HG03354 (cell line): ENCODE measurements around the gene GCNT3.
"Not testable (repeated sequence)": the region's sequence is repeated elsewhere in the genome, so short reads cannot be mapped to it uniquely, and the experiment has no call there.

Experiments used
- ATAC-seq: cut with Tn5 transposase; IDR thresholded peaks from one replicate; pipeline ENCODE4 v1.9.1; 2021; ENCODE audit warnings: mild to moderate bottlenecking; ENCODE audit not compliant: unreplicated experiment, poor library complexity, severe bottlenecking

The GCNT3 gene

GRCh38 chr15:59614153-59614552 is 2.6 kb downstream of the GCNT3 start:
- no peak for ATAC-seq

DNA sequence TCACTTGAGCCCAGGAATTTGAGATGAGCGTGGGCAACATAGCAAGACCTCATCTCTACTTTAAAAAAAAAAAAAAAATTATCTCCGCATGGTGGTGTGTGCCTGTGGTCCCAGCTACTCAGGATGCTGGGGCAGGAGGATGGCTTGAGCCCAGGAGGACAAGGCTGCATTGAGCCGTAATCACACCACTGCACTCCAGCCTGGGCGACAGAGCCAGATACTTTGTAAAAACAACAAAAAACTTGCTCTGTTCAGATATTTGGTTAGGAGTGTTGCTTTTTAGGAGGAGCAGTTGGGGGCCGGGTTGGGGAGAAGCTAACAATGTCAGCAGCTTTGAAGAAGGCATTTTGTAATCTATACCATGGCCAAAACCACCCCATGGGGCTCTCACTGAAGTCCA is 4.1 kb downstream of the GCNT3 start:
- ATAC-seq, result no peak

DNA sequence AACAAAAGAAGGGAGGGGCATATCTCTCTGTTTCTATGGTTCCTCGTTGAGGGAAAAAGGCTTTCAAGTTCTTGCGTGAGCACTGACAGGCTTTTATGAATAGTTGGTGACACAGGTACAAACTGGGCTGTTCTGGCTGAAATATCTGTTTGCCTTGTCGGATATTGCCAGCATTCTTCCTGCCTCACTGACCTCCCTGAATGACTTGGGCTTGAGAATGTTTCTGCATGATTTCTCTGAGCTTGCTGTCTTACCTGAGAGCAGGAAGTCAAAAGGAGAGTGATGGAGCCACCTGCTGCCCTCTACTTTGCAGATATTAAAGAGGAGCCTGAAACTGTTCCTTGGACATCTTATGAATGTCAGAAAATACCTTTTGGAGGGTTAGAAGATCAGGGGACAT is 4.8 kb downstream of the GCNT3 start:
- no peak for ATAC-seq

- ATAC-seq, result no peak
These were observed 6.8 kb downstream of the GCNT3 start for GRCh38 chr15:59618406-59618805.

DNA sequence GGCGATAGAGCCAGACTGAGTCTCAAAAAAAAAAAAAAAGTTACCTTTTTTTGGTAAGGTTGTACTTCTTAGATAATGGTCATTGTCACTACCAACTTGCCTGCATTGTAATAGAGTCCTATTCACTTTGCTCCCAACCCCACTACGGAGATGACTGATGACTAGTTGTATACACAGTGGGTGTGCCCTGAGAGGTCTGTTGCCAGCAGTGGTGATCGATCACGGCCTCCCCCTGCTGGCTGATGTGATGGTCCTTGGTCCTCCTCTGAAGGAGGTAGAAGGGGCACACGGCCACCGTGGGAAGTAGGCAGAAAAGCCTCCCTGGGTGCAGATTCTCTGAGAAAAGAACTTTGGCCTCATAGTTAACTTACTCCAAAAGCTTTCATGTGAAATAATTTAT is 10.7 kb downstream of the GCNT3 start:
- no peak for ATAC-seq

DNA sequence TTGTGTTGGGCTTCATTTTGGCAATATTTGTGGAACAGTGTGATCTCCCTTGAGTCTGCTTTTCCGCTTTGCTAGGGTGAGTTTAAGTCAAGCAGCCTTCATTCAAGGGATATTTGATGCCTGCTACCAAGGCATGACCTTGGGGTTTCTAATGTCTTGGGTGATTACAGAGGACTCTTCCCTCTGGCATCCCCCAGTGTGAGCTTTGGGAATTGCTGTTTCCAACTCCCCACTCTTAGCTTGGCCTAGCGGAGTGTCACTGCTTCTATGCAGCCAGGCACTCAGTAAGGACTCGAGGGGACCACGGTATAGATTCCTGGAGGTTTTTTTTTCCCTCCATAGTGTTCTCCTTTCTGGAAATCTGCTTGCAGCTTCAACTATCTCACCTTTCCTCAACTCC is 21.1 kb downstream of the GCNT3 start:
- no peak for ATAC-seq

DNA sequence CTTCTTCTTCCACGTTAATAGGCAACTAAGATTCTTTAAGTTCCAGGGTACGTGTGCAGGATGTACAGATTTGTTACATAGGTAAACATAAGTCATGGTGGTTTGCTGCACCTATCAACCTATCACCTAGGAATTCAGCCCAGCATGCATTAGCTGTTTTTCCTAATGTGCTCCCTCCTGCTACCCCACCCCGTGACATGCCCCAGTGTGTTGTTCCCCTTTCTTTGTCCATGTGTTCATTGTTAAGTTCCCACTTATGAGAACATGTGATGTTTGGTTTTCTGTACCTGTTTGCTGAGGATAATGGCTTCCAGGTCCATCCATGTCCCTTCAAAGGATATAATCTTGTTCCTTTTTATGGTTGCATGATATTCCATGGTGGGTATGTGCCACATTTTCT is 24.6 kb downstream of the GCNT3 start:
- ATAC-seq, result no peak

GRCh38 chr15:59637507-59637906 is 25.9 kb downstream of the GCNT3 start:
- ATAC-seq, result not testable (repeated sequence)

DNA sequence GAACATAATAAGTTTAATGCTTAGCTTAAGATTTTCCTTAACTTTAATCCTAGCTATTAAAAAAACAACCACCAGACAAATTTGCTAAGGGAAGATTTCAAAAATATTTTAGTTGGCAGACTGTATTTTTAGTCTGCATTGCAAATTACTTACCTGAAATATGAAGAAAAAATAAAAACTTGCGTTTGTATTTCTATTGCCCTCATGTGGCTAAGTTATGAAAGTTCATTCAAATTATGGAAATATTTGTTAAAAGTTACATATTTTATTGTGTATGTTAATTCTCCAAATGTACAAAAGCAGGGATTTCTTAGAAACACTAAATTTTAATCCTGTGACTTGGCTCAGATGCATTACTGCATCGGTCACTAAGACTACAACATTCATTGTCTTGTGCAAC is 30.8 kb downstream of the GCNT3 start:
- ATAC-seq, result no peak

DNA sequence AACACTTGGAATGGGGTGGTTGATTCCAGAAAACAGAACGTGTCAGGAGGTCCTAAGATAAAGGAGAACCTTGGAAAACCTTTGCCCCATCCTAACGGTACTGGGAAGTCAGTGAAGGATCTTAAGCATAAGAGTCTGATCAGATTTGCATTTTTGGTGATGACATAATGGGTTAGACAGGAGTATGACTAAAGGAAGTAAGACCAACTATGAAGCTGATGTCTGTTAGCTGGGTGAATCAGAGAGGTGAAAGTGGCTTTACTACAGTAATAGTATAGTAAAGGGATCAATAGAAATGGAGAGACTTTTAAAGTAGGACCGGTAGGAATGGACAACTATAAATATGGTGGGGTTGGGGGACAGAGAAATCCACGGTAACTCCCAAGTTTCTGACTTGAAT is 33.2 kb downstream of the GCNT3 start:
- ATAC-seq, result no peak

GRCh38 chr15:59645812-59646211 is 34.2 kb downstream of the GCNT3 start:
- not testable (repeated sequence) for ATAC-seq

DNA sequence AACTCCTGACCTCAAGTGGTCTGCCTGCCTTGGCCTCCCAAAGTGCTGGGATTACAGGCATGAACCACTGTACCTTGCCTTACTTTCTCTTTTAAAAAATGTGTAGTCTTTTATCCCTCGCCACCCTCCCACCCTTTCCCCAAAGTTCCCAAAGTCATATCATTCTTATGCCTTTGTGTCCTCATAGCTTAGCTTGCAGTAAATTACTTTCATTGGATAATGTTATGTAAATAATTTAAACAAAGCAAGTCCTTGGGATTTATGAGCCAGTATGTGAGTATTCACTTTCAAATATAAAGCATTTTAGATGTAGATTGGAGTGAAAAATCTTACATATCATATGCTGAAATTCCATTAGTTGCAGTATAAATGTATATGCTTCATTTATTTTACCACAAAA is 34.7 kb downstream of the GCNT3 start:
- ATAC-seq, result no peak

GRCh38 chr15:59647085-59647484 is 35.5 kb downstream of the GCNT3 start:
- ATAC-seq, result no peak

DNA sequence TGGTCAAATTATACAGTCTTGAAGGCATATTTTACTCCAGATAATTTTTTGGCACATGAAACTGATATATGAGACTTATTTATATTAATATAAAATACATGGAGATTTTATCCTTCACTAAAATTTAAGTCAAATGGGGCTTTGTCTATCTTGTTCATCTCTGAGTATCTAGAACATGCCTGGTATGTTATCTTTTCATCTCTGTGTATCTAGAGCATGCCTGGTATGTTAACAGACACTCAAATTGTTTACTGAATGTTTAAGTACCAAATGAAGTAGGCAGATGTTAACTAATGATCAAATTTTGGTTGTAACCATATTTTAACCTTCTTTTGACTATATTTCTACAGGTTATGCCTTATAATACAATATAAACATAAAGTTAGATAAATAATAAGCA is 38.0 kb downstream of the GCNT3 start:
- ATAC-seq, result no peak

GRCh38 chr15:59654046-59654445 is 42.5 kb downstream of the GCNT3 start:
- ATAC-seq, result no peak

DNA sequence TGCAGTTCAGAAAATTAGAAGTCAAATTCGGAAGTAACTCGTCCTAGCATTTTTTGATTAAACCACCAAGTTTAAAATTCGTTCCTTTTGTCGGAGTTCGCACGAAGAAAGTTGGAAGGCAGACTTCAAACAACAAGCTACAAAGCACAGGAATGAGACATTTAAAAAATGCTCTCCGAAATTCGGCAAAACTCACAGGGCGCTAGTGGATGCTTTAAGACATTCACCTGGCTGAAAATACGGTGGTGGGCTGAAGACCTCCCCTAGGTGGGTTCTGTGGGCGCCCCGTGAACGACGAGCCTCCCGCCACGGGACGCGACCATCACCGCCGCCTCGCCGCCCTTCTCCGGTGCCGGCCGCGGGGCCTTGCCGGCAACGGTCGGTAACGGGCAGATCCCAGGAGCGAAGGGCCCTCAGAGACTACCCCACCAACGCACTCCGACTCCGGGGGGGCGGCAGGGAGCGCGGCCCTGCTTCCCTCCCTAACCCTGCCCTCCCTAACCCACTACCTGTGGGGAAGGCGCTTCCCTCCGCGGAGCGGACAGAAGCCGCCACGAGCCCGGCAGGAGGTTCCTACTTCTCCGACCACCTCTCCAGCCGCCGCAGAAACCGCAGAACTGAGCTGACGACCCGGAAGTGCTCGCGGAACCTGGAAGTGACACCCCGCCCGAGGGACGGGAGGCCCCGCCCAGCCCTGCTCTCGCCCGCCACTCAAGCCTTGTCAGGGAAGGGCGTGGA is 45.5 kb downstream of the GCNT3 start, which contains the start of gene GTF2A2:
Gene GTF2A2, minus strand, starts transcription at position 619 of the 738 bp plus-strand sequence. CDS start 5,238 bp downstream, outside the sequence.
- ATAC-seq, result peak; percentile 99

GRCh38 chr15:59657635-59658125 is 46.1 kb downstream of the GCNT3 start:
- peak; percentile 15 for ATAC-seq

- no peak for ATAC-seq
These were observed 47.8 kb downstream of the GCNT3 start for GRCh38 chr15:59659366-59659765.

- ATAC-seq, result no peak
These were observed 50.7 kb downstream of the GCNT3 start for GRCh38 chr15:59662260-59662659.

GRCh38 chr15:59668556-59668955 is 57.0 kb downstream of the GCNT3 start:
- ATAC-seq, result no peak
